ENCODE results near the gene SSBP4.

Gene SSBP4

DNA sequence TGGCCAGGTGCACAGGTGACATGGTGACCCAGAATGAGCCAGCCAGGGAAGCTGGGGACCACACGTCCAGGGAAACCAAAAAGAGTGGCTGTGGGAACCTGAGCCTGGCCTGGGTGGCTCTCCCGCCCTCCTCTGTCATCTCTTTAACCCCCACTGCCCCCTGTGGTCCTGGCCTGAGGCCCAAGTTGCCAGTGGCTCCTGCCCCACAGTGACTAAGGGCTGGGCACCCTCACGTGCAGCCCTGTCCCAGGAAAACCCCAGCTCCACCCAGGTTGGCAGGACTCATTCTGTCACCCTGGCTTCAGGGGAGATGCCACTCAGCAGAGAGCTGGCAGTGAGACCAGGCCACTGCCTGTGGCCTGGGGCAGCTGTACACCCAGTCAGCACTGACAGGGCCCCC is 49.3 kb downstream of the SSBP4 start:
- no peak for DNase-seq (ENCODE audit: low spot score)

DNA sequence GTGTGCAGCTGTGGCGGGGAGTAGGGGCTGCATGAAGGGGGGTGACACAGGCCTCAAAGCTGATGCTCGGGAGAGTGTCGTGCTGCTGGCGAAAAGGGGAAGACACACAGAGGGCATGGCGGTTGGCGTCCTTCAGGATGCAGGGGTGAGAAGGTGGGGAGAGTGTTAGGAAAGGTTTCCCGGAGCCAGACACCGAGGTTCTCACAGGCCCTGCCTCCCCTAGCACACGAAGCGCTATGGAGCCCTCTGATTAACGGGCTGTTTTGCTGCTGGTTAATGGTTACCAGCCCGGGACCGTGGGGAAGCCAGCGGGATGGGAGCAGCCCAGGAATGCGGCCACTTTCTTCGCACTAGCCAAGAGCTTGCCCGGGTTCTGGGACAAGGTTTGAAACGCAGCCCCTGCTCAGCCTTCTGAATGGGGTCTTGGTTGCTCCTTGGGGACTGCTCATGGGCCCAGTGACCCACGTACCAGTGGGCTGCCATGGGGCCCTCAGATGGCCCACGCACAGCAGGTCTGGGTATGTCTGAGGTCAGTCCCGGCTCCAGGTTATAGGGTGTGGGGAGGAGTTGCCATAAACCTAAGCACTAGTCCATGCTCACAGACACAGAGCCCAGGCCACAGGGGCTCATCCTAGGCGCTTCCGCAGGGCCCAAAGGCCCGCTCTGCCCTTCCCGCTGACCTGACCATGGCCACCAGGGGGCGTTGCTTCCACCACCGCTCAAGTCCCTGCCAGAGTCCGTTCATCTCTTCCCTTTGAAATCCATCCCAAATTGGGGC is 50.1 kb downstream of the SSBP4 start:
- DNase-seq (ENCODE audit: low spot score): peak; percentile 66

DNA sequence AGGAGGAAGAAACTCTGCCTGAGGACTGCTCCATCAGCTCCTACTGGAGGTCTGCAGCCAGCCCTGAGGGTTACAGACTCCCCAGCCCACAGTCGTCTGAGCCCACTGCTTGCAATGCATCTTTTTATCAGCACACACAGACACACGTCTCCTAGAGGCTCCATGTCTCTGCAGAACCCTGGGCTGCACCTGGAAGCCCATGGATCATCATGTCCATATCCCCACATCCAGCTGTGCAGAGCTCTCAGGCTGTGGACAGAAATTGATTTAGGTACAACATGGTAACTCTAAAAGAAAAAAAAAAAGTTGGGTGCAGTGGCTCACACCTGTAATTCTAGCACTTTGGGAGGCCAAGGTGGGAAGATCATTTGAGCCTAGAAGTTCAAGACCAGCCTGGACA is 51.6 kb downstream of the SSBP4 start:
- no peak for DNase-seq (ENCODE audit: low spot score)

DNA sequence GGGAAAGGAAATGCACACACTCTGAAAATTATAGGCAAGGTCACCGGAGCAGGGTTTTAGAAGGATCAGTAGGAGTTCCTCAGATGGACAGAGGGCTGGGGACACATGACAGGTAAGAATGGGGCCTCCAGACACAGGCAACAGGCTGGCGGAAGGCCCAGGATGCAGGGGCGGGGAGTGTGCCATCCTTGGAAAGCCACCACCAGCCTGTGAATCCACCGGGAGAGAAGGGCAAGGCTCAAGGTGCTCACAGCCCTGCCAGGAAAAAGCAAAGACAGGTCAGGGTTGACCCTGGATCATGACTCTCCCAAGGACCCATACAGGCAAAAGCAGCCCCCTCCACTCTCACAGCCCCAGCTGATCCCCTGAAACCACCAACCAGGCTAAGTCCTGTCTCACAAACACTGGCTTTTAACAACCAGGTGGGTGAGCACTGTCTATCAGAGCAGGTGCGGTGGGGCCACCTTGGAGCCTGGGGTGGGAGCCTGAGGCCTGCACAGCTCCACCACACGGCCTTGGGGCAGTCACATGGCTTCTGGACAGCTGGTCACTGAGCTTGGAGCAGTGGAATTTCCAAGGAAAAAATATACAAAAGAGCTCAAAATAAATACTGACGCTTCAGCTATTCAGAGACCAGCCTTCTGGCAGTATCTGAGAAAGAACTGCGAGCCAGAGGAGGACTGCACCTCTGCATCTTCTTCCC is 54.0 kb downstream of the SSBP4 start:
- DNase-seq (ENCODE audit: low spot score): peak; percentile 64

DNA sequence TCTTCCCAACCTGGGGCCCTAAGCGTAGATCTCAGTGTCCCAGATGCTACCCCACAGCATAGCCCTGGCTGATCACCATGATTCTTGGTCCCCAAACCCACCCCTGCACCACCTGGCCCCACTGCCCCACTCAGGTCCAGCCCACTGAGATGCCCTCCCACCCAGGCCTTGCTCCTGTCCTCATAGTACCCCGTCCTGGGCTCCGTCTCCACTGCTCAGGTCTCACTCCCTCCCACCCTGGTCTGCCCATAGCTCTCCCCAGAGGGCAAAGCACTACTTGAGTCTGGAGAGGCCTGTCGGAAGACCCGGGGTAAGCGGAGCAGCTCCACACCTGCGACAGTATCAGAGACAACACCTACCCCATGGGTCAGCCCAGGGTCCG is 54.5 kb downstream of the SSBP4 start:
- no peak for DNase-seq (ENCODE audit: low spot score)

DNA sequence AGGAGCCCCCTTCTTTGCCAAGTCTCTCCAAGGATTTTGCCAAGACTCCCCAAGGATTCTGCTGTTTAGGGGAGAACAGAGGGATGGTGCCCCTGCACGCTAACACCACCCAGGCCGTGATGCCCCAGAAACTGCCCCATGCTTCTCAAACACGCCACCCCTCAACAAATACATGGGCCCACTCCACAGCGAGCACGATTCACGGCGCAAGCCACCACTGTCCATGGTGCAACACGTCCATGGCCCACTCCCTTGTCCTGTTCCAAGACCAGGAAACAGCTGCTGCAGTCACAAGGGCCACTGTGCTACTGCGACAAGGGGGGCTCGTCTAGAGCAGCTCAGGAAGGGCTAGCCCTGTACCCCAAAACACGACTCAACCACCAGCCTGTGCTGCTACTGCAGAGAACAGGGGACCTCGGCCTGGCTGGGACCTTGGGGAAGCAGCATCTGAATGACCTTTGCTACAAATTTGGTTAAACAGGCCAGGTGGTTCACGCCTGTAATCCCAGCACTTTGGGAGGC is 55.2 kb downstream of the SSBP4 start:
- no peak for DNase-seq (ENCODE audit: low spot score)

DNA sequence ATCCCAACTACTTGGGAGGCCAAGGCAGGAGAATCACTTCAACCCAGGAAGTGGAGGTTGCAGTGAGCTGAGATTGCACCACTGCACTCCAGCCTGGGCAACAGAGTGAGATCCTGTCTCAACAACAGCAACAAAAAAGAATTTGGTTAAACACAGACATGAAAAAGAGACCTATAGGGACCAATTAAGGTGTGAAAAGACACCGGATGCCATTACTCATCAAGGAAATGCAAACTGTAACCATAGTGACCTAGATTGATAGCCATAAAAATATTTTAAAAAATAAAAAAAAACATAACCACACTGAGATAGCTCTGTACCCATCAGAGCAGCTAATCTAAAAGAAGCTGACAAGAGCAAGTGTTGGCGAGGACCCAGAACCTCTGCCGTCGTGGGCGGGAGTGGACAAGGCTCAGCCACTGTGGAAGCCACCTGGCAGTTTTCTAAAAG is 55.8 kb downstream of the SSBP4 start:
- no peak for DNase-seq (ENCODE audit: low spot score)

DNA sequence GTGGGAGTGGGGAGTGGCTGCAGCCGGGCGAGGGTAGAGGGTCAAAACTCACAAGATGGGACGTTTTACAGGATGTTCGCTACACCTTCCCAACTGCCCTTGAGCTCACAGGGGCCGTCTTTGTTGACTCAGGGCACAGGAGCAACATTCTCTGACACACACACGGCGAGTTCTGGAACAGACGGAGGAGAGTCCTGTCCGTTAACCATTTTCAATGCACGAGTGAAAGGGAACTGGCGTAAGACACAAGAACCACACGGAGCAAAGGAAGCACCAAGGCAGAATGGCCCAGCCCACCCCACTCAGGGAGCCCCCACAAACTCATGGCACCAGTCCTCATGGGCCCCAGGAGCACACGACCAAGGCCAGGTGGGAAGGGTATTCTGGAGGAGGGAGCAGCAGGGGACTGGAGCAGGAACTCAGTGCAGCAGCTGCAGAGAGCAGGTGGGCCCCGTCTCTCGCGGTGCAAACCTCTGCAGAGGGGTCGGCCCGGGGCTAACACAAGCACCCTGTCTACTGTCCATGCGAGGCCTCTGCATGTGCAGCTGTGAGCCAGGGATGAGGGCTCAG is 56.6 kb downstream of the SSBP4 start:
- no peak for DNase-seq (ENCODE audit: low spot score)

DNA sequence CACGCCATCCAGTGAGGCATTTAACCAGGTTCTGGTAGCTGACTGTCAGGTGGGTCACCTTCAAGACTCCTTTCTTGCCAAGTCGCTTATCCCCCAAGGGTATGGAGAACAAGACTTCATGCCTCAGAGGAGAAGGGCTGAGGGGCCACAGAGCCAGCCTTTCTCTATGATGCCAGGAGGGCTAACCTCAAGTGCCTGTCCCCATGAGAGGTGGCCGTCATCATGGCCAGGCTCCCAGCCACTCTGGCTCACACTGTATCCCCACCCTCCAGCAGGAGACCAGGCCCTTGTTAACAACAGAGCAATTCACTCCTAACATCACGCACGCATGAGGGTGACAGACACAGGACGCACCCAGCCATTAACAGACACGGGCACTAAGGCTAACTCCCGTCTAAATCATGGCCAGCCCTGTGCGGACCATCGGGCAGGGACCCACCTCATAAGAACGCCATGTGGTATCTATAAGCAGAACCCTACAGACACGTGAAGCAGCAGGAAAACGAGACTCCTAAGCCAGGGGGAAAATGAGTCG is 57.4 kb downstream of the SSBP4 start:
- no peak for DNase-seq (ENCODE audit: low spot score)

DNA sequence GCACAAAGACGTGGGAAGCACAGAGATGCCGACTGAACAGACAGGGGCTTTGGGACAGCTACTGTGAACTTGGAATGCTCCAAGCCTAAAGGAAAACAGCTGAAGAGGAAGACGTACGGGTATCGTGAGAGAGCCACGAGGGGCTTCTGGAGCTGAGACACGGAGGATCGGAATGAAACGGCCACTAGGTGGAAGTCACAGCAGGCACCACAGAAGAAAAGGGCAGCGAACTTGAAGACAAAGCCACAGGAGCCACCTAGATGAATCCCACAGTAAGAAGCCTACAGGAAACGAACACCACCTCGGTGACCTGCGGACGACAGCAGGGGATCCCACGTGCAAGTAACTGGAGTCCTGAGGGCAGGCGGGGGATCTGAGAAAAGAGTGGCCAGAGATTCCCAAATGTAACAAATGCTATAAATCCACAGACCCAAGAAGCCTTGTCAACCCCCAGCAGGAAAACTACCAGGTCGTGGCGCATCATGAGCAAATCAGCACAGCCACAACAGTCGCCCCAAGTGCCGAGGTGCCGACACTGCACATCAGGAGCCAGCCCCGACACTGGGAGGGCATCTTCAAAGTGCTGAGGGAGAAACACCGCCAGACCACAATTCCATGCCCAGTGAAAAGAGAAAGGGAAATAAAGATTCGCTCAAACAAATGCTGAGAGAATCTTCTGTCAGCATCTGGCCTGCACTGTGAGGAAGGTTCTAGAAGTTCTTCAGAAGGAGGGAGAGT is 58.0 kb downstream of the SSBP4 start:
- DNase-seq (ENCODE audit: low spot score): no peak

DNA sequence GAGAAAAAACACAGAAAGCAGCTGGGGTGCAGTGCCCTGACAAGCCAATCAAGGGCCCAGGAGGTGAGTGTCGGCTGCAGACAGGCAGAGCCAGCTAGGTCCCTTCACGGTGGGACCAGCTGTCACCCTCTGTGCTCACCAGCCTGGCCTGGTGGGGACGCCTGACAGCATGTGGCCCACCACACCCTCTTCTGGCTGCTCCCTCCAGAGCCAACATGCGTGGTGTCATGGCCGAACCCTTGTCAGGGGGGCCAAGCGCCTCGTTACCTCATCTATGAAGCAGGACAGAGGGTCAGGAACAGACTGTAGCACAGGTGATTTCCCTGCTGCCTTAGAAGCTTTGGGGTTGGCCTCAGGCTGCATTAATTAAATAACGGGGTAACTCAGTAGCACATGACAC is 58.8 kb downstream of the SSBP4 start:
- no peak for DNase-seq (ENCODE audit: low spot score)

DNA sequence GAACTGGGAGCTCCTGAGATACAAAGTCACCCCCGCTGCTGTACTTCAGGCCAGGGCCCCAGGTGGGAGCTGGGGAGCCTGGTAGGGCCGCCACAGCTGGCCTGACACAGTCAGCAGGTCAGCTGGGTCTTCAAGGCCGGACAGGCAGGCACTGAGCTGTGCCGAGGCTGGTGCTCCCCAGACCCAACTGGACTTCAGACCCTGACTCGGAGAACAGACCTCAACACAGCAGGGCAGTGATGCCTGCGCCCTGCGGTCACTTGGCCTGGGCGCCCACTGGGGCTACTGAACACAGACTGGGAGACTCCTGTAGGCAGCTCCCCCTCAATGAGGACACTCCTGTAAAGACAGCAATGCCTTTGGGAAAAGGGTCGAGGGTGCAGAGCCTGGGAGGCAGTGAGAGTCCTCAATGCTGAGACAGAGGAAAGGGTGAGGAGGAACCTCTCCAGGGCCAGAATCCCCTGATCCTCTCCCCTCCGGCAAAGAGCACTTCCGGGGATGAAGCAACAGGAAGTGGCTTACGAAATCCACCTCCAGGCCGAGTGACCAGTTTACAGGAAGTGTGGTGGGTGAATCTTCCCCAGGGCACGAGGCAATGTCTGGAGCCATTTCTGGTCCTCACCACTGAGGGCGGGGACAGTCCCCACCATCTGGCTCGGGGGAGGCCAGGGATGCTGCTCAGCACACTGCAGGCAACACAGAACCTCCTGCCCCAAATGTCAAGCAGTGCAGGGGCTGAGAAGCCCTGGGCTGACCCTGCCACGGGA is 59.5 kb downstream of the SSBP4 start:
- DNase-seq (ENCODE audit: low spot score): no peak

DNA sequence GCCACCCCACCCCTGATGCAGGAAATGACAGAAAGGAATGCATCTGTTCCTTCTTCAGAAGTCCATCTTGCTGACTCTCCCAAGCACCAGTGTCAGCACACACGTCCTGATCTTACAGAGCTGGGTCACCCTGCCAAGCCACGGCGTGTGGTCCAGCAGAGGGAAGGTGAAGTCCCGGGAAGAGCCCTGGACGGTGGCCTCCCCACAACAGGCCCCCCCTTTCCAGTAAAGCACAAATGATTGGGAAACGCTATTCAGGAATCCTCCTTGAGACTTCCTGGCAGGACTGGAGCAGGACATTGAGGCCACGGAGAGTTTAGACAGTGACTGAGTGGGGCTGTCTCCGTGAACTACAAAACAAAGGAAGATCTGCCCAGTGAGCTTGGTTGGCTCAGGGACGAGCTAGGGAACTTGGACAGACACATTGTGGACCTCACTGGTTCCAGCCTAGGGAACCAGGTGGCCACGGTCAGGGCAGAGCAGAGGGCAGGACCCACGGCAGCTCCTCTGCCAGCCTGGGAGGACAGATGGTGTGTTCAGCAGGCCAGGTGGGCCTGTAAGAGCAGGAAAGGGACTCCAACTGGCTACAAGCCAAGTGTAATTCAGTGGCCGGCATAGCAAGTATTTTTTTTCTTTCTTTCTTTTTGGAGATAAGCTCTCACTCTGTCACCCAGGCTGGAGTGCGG is 61.0 kb downstream of the SSBP4 start:
- peak; percentile 95 for DNase-seq (ENCODE audit: low spot score)

DNA sequence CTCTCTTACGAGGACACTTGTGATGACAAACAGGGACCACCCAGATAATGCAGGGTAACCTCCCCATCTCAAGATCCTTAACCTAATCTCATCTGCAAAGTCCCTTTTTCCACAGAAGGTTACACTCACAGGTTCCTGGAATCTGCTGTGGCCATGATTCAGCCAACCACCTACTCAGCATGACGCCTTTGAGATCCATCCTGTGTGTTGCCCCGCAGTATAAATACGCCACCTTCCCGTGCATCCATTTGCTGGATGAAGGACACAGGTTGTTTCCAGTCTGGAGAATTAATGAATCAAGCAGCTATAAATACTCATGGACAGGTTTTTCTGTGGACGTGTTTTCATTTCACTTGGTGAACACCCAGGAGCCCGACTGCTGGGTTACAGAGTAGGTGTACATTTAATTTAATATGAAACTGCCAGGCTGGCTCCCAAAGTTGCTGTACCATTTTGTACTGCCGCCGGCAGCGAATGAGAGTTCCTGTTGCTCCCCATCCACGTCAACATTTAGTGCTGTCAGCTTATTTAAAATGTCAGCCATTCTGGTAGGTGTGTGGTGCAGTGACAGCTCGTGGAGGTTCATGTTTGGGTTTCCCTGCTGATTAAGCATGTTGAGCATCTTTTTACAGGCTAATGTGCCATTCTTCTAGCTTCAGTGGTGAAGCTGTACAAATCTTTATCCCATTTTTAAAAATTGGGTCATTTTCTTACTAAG is 62.5 kb downstream of the SSBP4 start:
- no peak for DNase-seq (ENCODE audit: low spot score)

DNA sequence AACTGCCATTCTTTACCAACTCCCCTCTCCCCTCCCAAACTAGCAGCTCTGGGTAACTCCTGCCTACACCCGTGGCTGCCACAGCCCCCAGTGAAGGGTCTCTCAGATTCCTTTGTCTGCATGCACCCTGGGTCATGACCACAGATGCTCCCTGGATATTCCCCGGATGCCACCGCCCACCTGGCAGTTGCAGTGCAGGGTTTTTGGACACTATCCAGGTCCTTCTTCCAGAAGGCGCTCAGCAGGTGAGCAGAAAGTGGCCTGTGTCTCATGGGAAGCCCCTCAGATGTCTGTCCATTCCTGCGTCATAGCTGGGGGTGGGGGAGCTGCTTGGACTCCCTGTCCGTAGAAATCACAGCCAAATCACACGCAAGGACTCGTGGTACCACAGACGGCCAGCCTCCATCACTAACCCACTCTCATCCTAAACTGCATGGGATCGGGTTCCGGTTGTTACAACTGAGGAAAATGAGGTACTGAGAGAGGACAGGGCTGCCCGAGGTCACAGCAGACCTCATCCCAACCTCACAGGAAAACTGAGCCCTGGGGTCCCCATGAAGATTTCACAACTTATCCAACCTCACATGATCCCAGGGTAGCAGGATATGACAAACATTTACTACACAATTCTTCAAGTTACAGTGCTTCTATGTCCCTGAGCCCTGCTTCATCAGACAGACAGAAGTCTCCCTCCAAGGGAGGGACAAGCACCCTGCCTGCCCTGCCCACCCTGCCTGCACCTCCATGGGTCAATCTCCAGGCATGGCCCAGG is 64.1 kb downstream of the SSBP4 start:
- no peak for DNase-seq (ENCODE audit: low spot score)
